A673 (cell line): ENCODE data around the gene PHKA2. TPM values are rescaled to one million over a fixed set of nuclear protein-coding genes. Genes with fewer than 3 reads are reported as not detected.

Source experiments
- BruUV-seq: library from RNA; stranded (reverse); fragments of 400-500 nt; replicated peaks from 2 replicates; lab custom pipeline; 2021; lab: Mats Ljungman, UMichigan
- CTCF ChIA-PET: fragments of 300-600 bp; sonication (Branson Sonifier 250); formaldehyde crosslinking; loops from one replicate; lab custom pipeline; 2022; ENCODE audit warnings: antibody characterized with exemption; lab: Charles Lee
- POLR2A ChIA-PET: fragments of 300-600 bp; sonication (Branson Sonifier 250); formaldehyde crosslinking; loops from one replicate; lab custom pipeline; 2022; ENCODE audit warnings: antibody characterized with exemption; ENCODE audit not compliant: low non-redundant PET; lab: Charles Lee
- DNase-seq: peaks from one replicate; pipeline ENCODE4 v3.0.0-alpha.2; 2015; ENCODE audit warnings: low spot score
- H3K27ac ChIP-seq: fragments of 200-600 bp; sonication (generic); 2 replicates; pipeline ENCODE4 v1.5.1; 2016; ENCODE audit warnings: mixed run types, low read depth, mild to moderate bottlenecking, mixed read lengths, antibody characterized with exemption, low read length; ENCODE audit not compliant: poor library complexity, severe bottlenecking
- H3K27me3 ChIP-seq: fragments of 200-600 bp; sonication (generic); replicated peaks from 2 replicates; pipeline ENCODE4 v1.6.1; 2017; ENCODE audit warnings: mixed run types, low read depth, mild to moderate bottlenecking, mixed read lengths, antibody characterized with exemption, low read length; ENCODE audit not compliant: insufficient read depth, poor library complexity
- H3K36me3 ChIP-seq: fragments of 200-600 bp; sonication (generic); 2 replicates; pipeline ENCODE4 v1.6.1; 2016; ENCODE audit warnings: mixed run types, mild to moderate bottlenecking, mixed read lengths, antibody characterized with exemption, low read length; ENCODE audit not compliant: insufficient read depth, poor library complexity, severe bottlenecking
- H3K4me1 ChIP-seq: fragments of 200-600 bp; sonication (generic); 2 replicates; pipeline ENCODE4 v1.6.1; 2017; ENCODE audit warnings: mixed run types, mild to moderate bottlenecking, mixed read lengths, antibody characterized with exemption, low read length; ENCODE audit not compliant: insufficient read depth, poor library complexity, severe bottlenecking
- H3K4me3 ChIP-seq: fragments of 200-600 bp; sonication (generic); 2 replicates; pipeline ENCODE4 v1.5.1; 2016; ENCODE audit warnings: low read depth, mixed run types, mild to moderate bottlenecking, mixed read lengths, low read length; ENCODE audit not compliant: poor library complexity, severe bottlenecking
- H3K9me3 ChIP-seq: fragments of 200-600 bp; sonication (generic); 2 replicates; pipeline ENCODE4 v1.6.1; 2016; ENCODE audit warnings: mixed run types, low read depth, mild to moderate bottlenecking, mixed read lengths, antibody characterized with exemption, low read length; ENCODE audit not compliant: poor library complexity, severe bottlenecking
- CTCF ChIP-seq: fragments of 300-800, 200-600 bp; sonication (generic); conservative IDR thresholded peaks from 2 replicates; pipeline ENCODE4 v1.5.1; 2017; ENCODE audit warnings: low read depth, mild to moderate bottlenecking, antibody characterized with exemption, low read length, moderate library complexity, mixed read lengths
- EZH2 ChIP-seq: fragments of 200-600 bp; sonication (generic); IDR thresholded peaks from 2 replicates; pipeline ENCODE4 v1.6.1; 2017; ENCODE audit warnings: borderline replicate concordance, low read depth, mild to moderate bottlenecking, mixed read lengths, antibody characterized with exemption, low read length; ENCODE audit not compliant: poor library complexity, severe bottlenecking
- intact Hi-C: fragments of 100-400 bp; cut with micrococcal nuclease; formaldehyde crosslinking; loops from one replicate; pipeline ENCODE4 v1.10.0; 2022; ENCODE audit not compliant: unreplicated experiment
- total RNA-seq: library from RNA; stranded (reverse); gene quantifications from 2 replicates; pipeline ENCODE4 v1.2.3, GENCODE V29; 2021

Gene PHKA2
- total RNA-seq, 1 experiment from 2014 or later = 31.4 TPM

- ChIA-PET CTCF (interaction anchor here (0.5 to 3.6 kb wide), 6 partner anchors 108 to 554 kb away, joined by 3 to 46 read pairs (median 6); no protein-coding TSS in a partner anchor), POLR2A (no interaction called here)
- intact Hi-C loops = loop anchor here (1.0 to 5.0 kb wide), 5 partner anchors 190 to 540 kb away; partner anchors contain the start of gene ADGRG2
- Histone ChIP-seq H3K9me3 (no peaks in the 10 kb centered on the region), H3K27ac (no peak overlapping the region), H3K27me3 (no peaks in the 10 kb centered on the region), H3K4me1 (peaks cover 15% of the 10 kb centered on the region), H3K36me3 (peaks cover 7% of the 10 kb centered on the region), H3K4me3 (no peak overlapping the region)
- BruUV-seq = no TSS peak
- peak; percentile 90 for DNase-seq
- TF ChIP-seq CTCF (peak; percentile 81), EZH2 (no peak)
These were observed 51.9 kb downstream of the PHKA2 start for GRCh38 chrX:18931972-18932371.

DNA sequence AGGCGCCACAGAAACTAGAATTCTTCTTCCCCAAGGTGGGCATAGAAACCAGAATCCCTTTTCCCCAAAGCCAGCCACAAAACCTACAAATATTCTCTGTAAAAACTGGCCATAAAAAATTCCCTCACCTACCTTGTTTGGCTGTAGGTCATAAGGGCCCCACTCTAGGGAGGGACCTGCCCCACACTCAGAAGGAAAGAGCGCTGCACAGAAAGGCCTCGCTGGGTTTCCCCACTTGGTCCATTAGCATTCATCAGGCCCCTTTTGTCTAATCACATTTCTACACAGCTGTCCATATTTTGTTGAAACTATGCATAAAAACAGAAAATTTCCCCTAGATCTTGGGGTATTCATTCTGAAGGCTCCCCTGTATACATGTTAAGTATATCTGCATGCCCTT, 54.1 kb downstream of the PHKA2 start:
- no peaks in the 10 kb centered on the region for H3K27me3 ChIP-seq
- H3K27ac ChIP-seq = no peak overlapping the region
- H3K4me1 ChIP-seq = peaks cover 15% of the 10 kb centered on the region
- H3K9me3 ChIP-seq = no peaks in the 10 kb centered on the region
- no TSS peak for BruUV-seq
- CTCF ChIA-PET = no interaction called here
- intact Hi-C loops = loop anchor here (5.0 kb wide), 3 partner anchors 193 to 537 kb away; partner anchors contain the start of gene ADGRG2
- no peak for TF ChIP-seq CTCF
- TF ChIP-seq EZH2 = no peak
- POLR2A ChIA-PET = no interaction called here
- no peak for DNase-seq
- no peak overlapping the region for H3K4me3 ChIP-seq
- peaks cover 4% of the 10 kb centered on the region for H3K36me3 ChIP-seq

DNA sequence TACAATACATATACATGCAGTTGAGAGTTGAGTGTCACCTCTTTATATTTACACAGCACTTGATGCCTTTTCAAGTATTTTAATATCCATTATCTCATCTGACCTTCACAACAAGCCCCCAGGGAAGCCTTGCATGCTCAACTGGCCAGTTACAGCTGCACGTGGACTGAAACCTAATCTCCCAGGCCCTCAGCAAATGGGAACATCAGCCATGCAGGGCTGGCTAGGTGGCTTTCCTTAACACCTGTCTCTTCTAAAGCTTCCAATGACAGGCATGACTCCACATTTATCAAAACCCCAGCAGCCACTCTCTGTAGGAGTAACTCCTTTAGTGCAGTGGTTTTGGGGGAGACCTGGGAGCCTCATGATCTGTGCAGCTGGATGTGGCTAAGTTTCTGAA, 56.4 kb downstream of the PHKA2 start:
- no peaks in the 10 kb centered on the region for H3K9me3 ChIP-seq
- no peak overlapping the region for H3K27ac ChIP-seq
- no peak overlapping the region for H3K4me3 ChIP-seq
- H3K36me3 ChIP-seq = peaks cover 12% of the 10 kb centered on the region
- intact Hi-C loops = no loop called here
- CTCF ChIA-PET = no interaction called here
- no peaks in the 10 kb centered on the region for H3K27me3 ChIP-seq
- no peak for TF ChIP-seq CTCF
- peaks cover 14% of the 10 kb centered on the region for H3K4me1 ChIP-seq
- BruUV-seq = no TSS peak
- POLR2A ChIA-PET = no interaction called here
- DNase-seq = no peak
